Activated CD8-positive, alpha-beta memory T cell treated with anti-CD3 and anti-CD28 coated beads for 1 hour (primary cell): ENCODE data around the gene AMIGO2.
A peak's percentile ranks its signal among the peaks of the same experiment; 100 is the strongest.

Experiments
- DNase-seq, 2 donors: peaks; one replicate each; pipeline ENCODE4 v3.0.0-alpha.2; 2020; ENCODE audit warnings: low read depth in 1 of 2; ENCODE audit errors: extremely low read depth in 1 of 2

The AMIGO2 gene

GRCh38 chr12:47098099-47098498 lies 18.3 kb upstream of the AMIGO2 start:
- no peak for DNase-seq

- no peak for DNase-seq
Observed at GRCh38 chr12:47097276-47097896, 17.6 kb upstream of the AMIGO2 start.

- no peak for DNase-seq
Observed at GRCh38 chr12:47095446-47096236, 15.9 kb upstream of the AMIGO2 start.

GRCh38 chr12:47094804-47095203 lies 15.0 kb upstream of the AMIGO2 start:
- no peak for DNase-seq

GRCh38 chr12:47091009-47091408 lies 11.2 kb upstream of the AMIGO2 start:
- no peak for DNase-seq

GRCh38 chr12:47088021-47088944 lies 8.5 kb upstream of the AMIGO2 start:
- no peak for DNase-seq

- no peak for DNase-seq
Observed at GRCh38 chr12:47087088-47087688, 7.4 kb upstream of the AMIGO2 start.

- no peak for DNase-seq
Observed at GRCh38 chr12:47085815-47086252, 6.1 kb upstream of the AMIGO2 start.

- no peak for DNase-seq
Observed at GRCh38 chr12:47084172-47084571, 4.4 kb upstream of the AMIGO2 start.

GRCh38 chr12:47082796-47083621 lies 3.2 kb upstream of the AMIGO2 start:
- no peak for DNase-seq

GRCh38 chr12:47082283-47082682 lies 2.5 kb upstream of the AMIGO2 start:
- no peak for DNase-seq

GRCh38 chr12:47080725-47081502 lies 1.2 kb upstream of the AMIGO2 start:
- peak in 1 of 2 donors; percentile 17 for DNase-seq

- no peak for DNase-seq
Observed at GRCh38 chr12:47079981-47080724, 394 bp upstream of the AMIGO2 start.

GRCh38 chr12:47078733-47079467 lies 859 bp downstream of the AMIGO2 start:
- no peak for DNase-seq

GRCh38 chr12:47078086-47078395 lies 1.7 kb downstream of the AMIGO2 start:
- DNase-seq = no peak

GRCh38 chr12:47077206-47078085 lies 2.3 kb downstream of the AMIGO2 start:
- DNase-seq = no peak
